Ishikawa (cell line): ENCODE data around the gene MARCHF3.

ENCODE experiments used
- CREB1 ChIP-seq: IDR thresholded peaks from 2 replicates; pipeline ENCODE4 v1.6.1; 2012; ENCODE audit warnings: low read depth
- EGR1 ChIP-seq: IDR thresholded peaks from 2 replicates; pipeline ENCODE4 v1.6.1; 2012
- EP300 ChIP-seq: IDR thresholded peaks from 2 replicates; pipeline ENCODE4 v1.6.1; 2012; ENCODE audit warnings: borderline replicate concordance
- FOXM1 ChIP-seq: IDR thresholded peaks from 2 replicates; pipeline ENCODE4 v1.6.1; 2012; ENCODE audit warnings: low read depth, borderline replicate concordance
- MAX ChIP-seq: IDR thresholded peaks from 2 replicates; pipeline ENCODE4 v1.6.1; 2012
- RAD21 ChIP-seq: IDR thresholded peaks from 2 replicates; pipeline ENCODE4 v1.6.1; 2012; ENCODE audit warnings: low read depth
- REST ChIP-seq: IDR thresholded peaks from 2 replicates; pipeline ENCODE4 v1.6.1; 2012; ENCODE audit warnings: low read depth, mild to moderate bottlenecking
- TAF1 ChIP-seq: IDR thresholded peaks from 2 replicates; pipeline ENCODE4 v1.6.1; 2012; ENCODE audit warnings: low read depth, mild to moderate bottlenecking
- YY1 ChIP-seq: IDR thresholded peaks from 2 replicates; pipeline ENCODE4 v1.6.1; 2012; ENCODE audit warnings: low read depth
- ZBTB7A ChIP-seq: IDR thresholded peaks from 2 replicates; pipeline ENCODE4 v1.6.1; 2012; ENCODE audit warnings: low read depth

- TF ChIP-seq REST (no peak), EP300 (no peak), CREB1 (no peak), EGR1 (no peak), MAX (no peak), TAF1 (no peak), RAD21 (no peak), FOXM1 (no peak), YY1 (no peak), ZBTB7A (no peak)
Observed at GRCh38 chr5:126998201-126998631, 32.1 kb downstream of the MARCHF3 start.
